Measurements from ENCODE around the gene EPHA7.

DNA sequence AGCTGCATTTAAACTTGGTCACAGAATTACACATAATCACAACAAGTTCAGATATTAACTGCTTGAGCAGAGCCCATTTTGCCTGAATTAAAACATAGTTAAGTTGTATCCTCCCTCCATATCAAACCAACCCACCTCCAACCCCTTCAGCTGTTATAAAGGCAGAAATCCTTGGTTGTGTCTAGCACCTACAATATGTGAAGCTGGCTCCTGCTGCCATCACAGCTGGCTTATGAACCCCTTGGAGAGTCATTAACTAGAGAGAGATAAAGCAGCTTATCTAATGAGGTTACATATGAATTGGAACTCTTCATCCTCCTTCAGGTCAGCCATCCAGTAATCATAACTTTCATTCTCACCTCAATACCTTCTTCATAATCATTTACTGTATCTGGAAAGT is 101.8 kb downstream of the EPHA7 start:
- TF ChIP-seq, protein P1, sequence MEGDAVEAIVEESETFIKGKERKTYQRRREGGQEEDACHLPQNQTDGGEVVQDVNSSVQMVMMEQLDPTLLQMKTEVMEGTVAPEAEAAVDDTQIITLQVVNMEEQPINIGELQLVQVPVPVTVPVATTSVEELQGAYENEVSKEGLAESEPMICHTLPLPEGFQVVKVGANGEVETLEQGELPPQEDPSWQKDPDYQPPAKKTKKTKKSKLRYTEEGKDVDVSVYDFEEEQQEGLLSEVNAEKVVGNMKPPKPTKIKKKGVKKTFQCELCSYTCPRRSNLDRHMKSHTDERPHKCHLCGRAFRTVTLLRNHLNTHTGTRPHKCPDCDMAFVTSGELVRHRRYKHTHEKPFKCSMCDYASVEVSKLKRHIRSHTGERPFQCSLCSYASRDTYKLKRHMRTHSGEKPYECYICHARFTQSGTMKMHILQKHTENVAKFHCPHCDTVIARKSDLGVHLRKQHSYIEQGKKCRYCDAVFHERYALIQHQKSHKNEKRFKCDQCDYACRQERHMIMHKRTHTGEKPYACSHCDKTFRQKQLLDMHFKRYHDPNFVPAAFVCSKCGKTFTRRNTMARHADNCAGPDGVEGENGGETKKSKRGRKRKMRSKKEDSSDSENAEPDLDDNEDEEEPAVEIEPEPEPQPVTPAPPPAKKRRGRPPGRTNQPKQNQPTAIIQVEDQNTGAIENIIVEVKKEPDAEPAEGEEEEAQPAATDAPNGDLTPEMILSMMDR (IDR thresholded peaks at IDR 0.05): no peak
- TF ChIP-seq POLR2A (IDR thresholded peaks at IDR 0.05): no peak
